Upper lobe of left lung (tissue), 4 donors: ENCODE results near the gene SOCS1.

Experiments
- EP300 ChIP-seq, 4 donors: sonication (generic); formaldehyde crosslinking; IDR thresholded peaks; one replicate each; pipeline ENCODE4 v1.5.1; 2017; ENCODE audit warnings: antibody characterized with exemption in 4 of 4, control low read depth in 2 of 4
- TF ChIP-seq, protein P1 (sequence below), 6 experiments: fragments of 450-650 bp in 4 of 6; fragments of 200-600 bp in 2 of 6; sonication (generic) in 2 of 6; IDR thresholded peaks; one replicate each; pipeline ENCODE4 v1.5.1; 2016 to 2019; ENCODE audit warnings: antibody characterized with exemption in 6 of 6

DNA sequence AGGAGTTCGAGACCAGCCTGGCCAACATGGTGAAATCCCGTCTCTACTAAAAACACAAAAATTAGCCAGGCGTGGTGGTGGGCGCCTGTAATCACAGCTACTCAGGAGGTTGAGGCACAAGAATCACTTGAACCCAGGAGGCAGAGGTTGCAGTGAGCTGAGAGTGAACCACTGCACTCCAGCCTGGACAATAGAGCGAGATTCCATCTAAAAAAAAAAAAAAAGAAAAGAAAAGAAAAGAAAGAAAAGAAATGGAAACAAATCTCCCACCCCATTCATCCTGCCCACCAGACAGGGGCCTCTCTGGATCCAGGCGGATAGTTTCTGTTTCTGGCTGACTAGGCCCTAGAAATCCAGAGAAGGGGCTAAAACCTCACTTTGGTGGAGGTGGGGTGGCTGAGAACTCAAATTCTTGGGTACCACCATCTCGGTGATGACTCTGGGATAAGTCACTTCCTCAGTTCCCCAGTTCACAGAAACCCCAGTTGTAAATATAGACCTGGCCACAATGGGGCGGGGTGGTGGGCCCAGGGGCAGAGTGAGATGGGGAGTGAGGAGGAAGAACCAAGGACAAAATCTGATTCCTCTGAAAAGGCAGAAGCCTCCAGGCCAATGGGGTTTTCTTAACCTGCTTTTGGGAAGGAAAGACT is 22.2 kb downstream of the SOCS1 start:
- TF ChIP-seq, protein P1, sequence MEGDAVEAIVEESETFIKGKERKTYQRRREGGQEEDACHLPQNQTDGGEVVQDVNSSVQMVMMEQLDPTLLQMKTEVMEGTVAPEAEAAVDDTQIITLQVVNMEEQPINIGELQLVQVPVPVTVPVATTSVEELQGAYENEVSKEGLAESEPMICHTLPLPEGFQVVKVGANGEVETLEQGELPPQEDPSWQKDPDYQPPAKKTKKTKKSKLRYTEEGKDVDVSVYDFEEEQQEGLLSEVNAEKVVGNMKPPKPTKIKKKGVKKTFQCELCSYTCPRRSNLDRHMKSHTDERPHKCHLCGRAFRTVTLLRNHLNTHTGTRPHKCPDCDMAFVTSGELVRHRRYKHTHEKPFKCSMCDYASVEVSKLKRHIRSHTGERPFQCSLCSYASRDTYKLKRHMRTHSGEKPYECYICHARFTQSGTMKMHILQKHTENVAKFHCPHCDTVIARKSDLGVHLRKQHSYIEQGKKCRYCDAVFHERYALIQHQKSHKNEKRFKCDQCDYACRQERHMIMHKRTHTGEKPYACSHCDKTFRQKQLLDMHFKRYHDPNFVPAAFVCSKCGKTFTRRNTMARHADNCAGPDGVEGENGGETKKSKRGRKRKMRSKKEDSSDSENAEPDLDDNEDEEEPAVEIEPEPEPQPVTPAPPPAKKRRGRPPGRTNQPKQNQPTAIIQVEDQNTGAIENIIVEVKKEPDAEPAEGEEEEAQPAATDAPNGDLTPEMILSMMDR (IDR thresholded peaks at IDR 0.05): no peak
- no peak for TF ChIP-seq EP300 (IDR thresholded peaks at IDR 0.05)
